Progenitor cell of endocrine pancreas (in vitro differentiated cells): Measurements from ENCODE around the gene SLC35E1. TPM values are rescaled to one million over a fixed set of nuclear protein-coding genes. Genes with fewer than 3 reads are reported as not detected.
A peak's percentile ranks its signal among the peaks of the same experiment; 100 is the strongest.

ENCODE experiments used
- DNase-seq: peaks from one replicate; pipeline ENCODE4 v3.0.0; 2021; ENCODE audit warnings: low spot score; ENCODE audit not compliant: unreplicated experiment
- H3K27ac Mint-ChIP-seq: 2 replicates; pipeline ENCODE4 v1.8.0; 2021; ENCODE audit warnings: mild to moderate bottlenecking, moderate library complexity, mixed read lengths
- H3K27me3 Mint-ChIP-seq: 2 replicates; pipeline ENCODE4 v1.8.0; 2021; ENCODE audit warnings: mixed read lengths
- H3K36me3 Mint-ChIP-seq: 2 replicates; pipeline ENCODE4 v1.8.0; 2022; ENCODE audit warnings: mixed read lengths; ENCODE audit not compliant: insufficient read depth
- H3K4me1 Mint-ChIP-seq: 2 replicates; pipeline ENCODE4 v1.8.0; 2021; ENCODE audit warnings: low read depth, mixed read lengths
- H3K4me3 Mint-ChIP-seq: 2 replicates; pipeline ENCODE4 v1.8.0; 2021; ENCODE audit warnings: low read depth, mild to moderate bottlenecking, moderate library complexity, mixed read lengths
- H3K9me3 Mint-ChIP-seq: 2 replicates; pipeline ENCODE4 v1.8.0; 2021; ENCODE audit warnings: low read depth, mixed read lengths
- CTCF ChIP-seq: fragments of 200-600 bp; sonication (generic); IDR thresholded peaks from one replicate; pipeline ENCODE4 v1.5.0; 2021; ENCODE audit warnings: antibody characterized with exemption, mild to moderate bottlenecking; ENCODE audit not compliant: unreplicated experiment
- total RNA-seq: library from RNA; stranded (reverse); gene quantifications from 2 replicates; pipeline ENCODE4 v1.2.1, GENCODE V29; 2021

Gene SLC35E1
- total RNA-seq, 1 donor from 2014 or later = 49.1 TPM

GRCh38 chr19:16525751-16526481 is 46.3 kb downstream of the SLC35E1 start:
- H3K27ac Mint-ChIP-seq = no peak overlapping the region
- TF ChIP-seq CTCF = no peak
- no peaks in the 10 kb centered on the region for H3K4me1 Mint-ChIP-seq
- H3K4me3 Mint-ChIP-seq = no peak overlapping the region
- no peaks in the 10 kb centered on the region for H3K9me3 Mint-ChIP-seq
- DNase-seq = no peak
- no peaks in the 10 kb centered on the region for H3K27me3 Mint-ChIP-seq
- peaks cover 14% of the 10 kb centered on the region for H3K36me3 Mint-ChIP-seq

DNA sequence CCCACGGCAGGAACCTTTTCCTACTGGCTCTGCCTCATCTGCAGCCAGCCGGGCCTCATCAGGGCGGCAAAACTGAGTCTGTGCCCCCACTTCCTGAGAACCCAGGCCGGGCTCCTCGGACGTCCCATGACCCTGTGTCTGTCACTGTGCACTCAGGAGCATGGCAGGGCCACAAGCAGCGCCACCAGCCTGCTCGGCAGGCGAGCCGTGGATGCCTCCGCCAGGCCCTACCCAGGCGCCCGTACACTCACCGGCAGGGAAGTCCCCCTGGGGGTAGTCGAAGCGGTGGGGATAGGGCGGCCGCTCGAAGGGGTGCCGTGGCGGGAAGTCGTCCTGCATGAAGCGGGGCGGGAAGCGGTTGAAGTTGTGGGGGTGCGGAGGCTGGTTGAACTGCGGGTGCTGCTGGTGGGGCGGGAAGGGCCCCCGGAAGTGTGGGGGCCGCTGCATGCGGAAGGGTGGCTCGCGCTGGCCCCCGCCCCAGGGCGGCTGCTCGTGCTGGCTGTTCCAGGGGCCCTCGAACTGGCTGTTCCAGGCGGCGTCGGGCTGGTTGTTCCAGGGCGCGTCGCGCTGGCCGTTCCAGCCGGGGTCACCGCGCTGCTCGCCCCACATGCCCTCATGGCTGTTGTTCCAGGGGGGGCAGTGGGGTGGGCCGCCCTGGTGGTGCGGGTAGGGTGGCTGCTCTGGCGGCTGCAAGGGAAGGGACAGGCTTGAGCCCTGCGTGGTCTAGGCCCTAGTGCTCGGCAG is 47.1 kb downstream of the SLC35E1 start:
- no peak for TF ChIP-seq CTCF
- Mint-ChIP-seq H3K27ac (no peak overlapping the region), H3K4me3 (no peak overlapping the region), H3K9me3 (no peaks in the 10 kb centered on the region), H3K27me3 (no peaks in the 10 kb centered on the region), H3K36me3 (peaks cover 14% of the 10 kb centered on the region), H3K4me1 (no peaks in the 10 kb centered on the region)
- DNase-seq = no peak

GRCh38 chr19:16522559-16523377 is 49.4 kb downstream of the SLC35E1 start:
- H3K4me1 Mint-ChIP-seq = no peaks in the 10 kb centered on the region
- H3K27me3 Mint-ChIP-seq = no peaks in the 10 kb centered on the region
- no peaks in the 10 kb centered on the region for H3K9me3 Mint-ChIP-seq
- no peak for TF ChIP-seq CTCF
- no peak for DNase-seq
- no peak overlapping the region for H3K4me3 Mint-ChIP-seq
- H3K27ac Mint-ChIP-seq = peak overlapping the region; percentile 71
- H3K36me3 Mint-ChIP-seq = peaks cover 18% of the 10 kb centered on the region

- DNase-seq = no peak
- Mint-ChIP-seq H3K4me3 (no peak overlapping the region), H3K9me3 (no peaks in the 10 kb centered on the region), H3K27me3 (no peaks in the 10 kb centered on the region), H3K36me3 (peaks cover 17% of the 10 kb centered on the region), H3K27ac (no peak overlapping the region), H3K4me1 (no peaks in the 10 kb centered on the region)
- TF ChIP-seq CTCF = no peak
These were observed 50.4 kb downstream of the SLC35E1 start for GRCh38 chr19:16521715-16522289.

GRCh38 chr19:16520986-16521624 is 51.1 kb downstream of the SLC35E1 start:
- peaks cover 17% of the 10 kb centered on the region for H3K36me3 Mint-ChIP-seq
- no peaks in the 10 kb centered on the region for H3K9me3 Mint-ChIP-seq
- TF ChIP-seq CTCF = no peak
- DNase-seq = no peak
- no peaks in the 10 kb centered on the region for H3K4me1 Mint-ChIP-seq
- no peak overlapping the region for H3K4me3 Mint-ChIP-seq
- no peak overlapping the region for H3K27ac Mint-ChIP-seq
- no peaks in the 10 kb centered on the region for H3K27me3 Mint-ChIP-seq
